Right ventricle myocardium superior (tissue), 1 donor: ENCODE data around the gene C15orf62. TPM values are rescaled to one million over a fixed set of nuclear protein-coding genes. Genes with fewer than 3 reads are reported as not detected.
A peak's percentile ranks its signal among the peaks of the same experiment; 100 is the strongest.

Experiments used
- ATAC-seq: fragments of 200-7000 bp; cut with Tn5 transposase; one replicate; pipeline ENCODE4 v1.9.1; 2020; ENCODE audit warnings: mild to moderate bottlenecking; ENCODE audit not compliant: poor library complexity
- DNase-seq: peaks from one replicate; pipeline ENCODE4 v3.0.0-alpha.2; 2020
- intact Hi-C: fragments of 100-400 bp; cut with DNase I; formaldehyde crosslinking; loops from one replicate; pipeline ENCODE4 v1.11.2; 2022
- total RNA-seq: library from RNA; stranded (reverse); fragmentation: NEBNext Ultra II Directional; extraction: Animal tissue kit (Norgen Biotek cat#: 25700); gene quantifications from one replicate; pipeline ENCODE4 v1.2.1, GENCODE V29; 2021
- donor health status: DM: no; HTN: yes; CAD: no; lungs with severe emphysema.

Gene C15orf62
- total RNA-seq, 1 donor from 2014 or later = 0.16 TPM

GRCh38 chr15:40754574-40754882 is 15.3 kb upstream of the C15orf62 start:
- no peak for DNase-seq
- intact Hi-C loops = loop anchor here (10.0 kb wide), 1 partner anchor 60 kb away; the partner anchor contains the start of gene RAD51
- ATAC-seq = peak; percentile 54

GRCh38 chr15:40754883-40755811 is 14.6 kb upstream of the C15orf62 start, which contains the start of gene RMDN3:
TSS of gene RMDN3 (minus strand) at chr15:40755254. CDS start at chr15:40754783, 471 bp downstream.
- intact Hi-C loops = loop anchor here (10.0 kb wide), 1 partner anchor 60 kb away; the partner anchor contains the start of gene RAD51
- ATAC-seq (peak; percentile 100), DNase-seq (peak; percentile 96)

GRCh38 chr15:40755812-40756208 is 14.0 kb upstream of the C15orf62 start:
- ATAC-seq (no peak), DNase-seq (no peak)
- intact Hi-C loops = loop anchor here (10.0 kb wide), 1 partner anchor 61 kb away; the partner anchor contains the start of gene RAD51

- intact Hi-C loops = loop anchor here (10.0 kb wide), 1 partner anchor 62 kb away; the partner anchor contains the start of gene RAD51
- no peak for DNase-seq
- ATAC-seq = no peak
These were observed 12.8 kb upstream of the C15orf62 start for GRCh38 chr15:40756938-40757337.

GRCh38 chr15:40759961-40760360 is 9.8 kb upstream of the C15orf62 start:
- no peak for DNase-seq
- intact Hi-C loops = loop anchor here (10.0 kb wide), 1 partner anchor 65 kb away; the partner anchor contains the start of gene RAD51
- ATAC-seq = no peak

GRCh38 chr15:40762919-40763800 is 6.6 kb upstream of the C15orf62 start:
- ATAC-seq (peak; percentile 25), DNase-seq (peak; percentile 83)
- intact Hi-C loops = no loop called here

GRCh38 chr15:40763801-40764628 is 5.8 kb upstream of the C15orf62 start, which contains the start of gene GCHFR:
TSS of gene GCHFR (plus strand) at chr15:40764068. CDS start at chr15:40764181, 113 bp downstream.
- ATAC-seq (peak; percentile 83), DNase-seq (peak; percentile 82)
- intact Hi-C loops = no loop called here

- DNase-seq (no peak), ATAC-seq (peak; percentile 7)
- intact Hi-C loops = no loop called here
These were observed 5.1 kb upstream of the C15orf62 start for GRCh38 chr15:40764629-40765103.

- no peak for ATAC-seq
- no peak for DNase-seq
- intact Hi-C loops = no loop called here
These were observed 3.5 kb upstream of the C15orf62 start for GRCh38 chr15:40766194-40766815.

- DNase-seq (no peak), ATAC-seq (no peak)
- intact Hi-C loops = no loop called here
These were observed 2.6 kb upstream of the C15orf62 start for GRCh38 chr15:40766906-40767837.

GRCh38 chr15:40767838-40768500 is 1.8 kb upstream of the C15orf62 start:
- intact Hi-C loops = no loop called here
- DNase-seq (no peak), ATAC-seq (no peak)

- no peak for ATAC-seq
- intact Hi-C loops = no loop called here
These were observed 1.1 kb upstream of the C15orf62 start for GRCh38 chr15:40768521-40769273.

GRCh38 chr15:40770147-40770721 is 454 bp downstream of the C15orf62 start:
- intact Hi-C loops = no loop called here
- ATAC-seq (no peak), DNase-seq (no peak)

More at GRCh38 chr15:40768521-40769273, 1.1 kb upstream of the C15orf62 start:
- no peak for DNase-seq

- DNase-seq = no peak
- ATAC-seq = no peak
- intact Hi-C loops = no loop called here
These were observed 1.5 kb downstream of the C15orf62 start for GRCh38 chr15:40771242-40771641.

GRCh38 chr15:40772014-40772413 is 2.2 kb downstream of the C15orf62 start:
- no peak for ATAC-seq
- no peak for DNase-seq
- intact Hi-C loops = no loop called here
